GM12892 (cell line): ENCODE results near the gene BTRC.
"Not testable (repeated sequence)": the region's sequence is repeated elsewhere in the genome, so short reads cannot be mapped to it uniquely, and the experiment has no call there.

Experiments
- DNase-seq: peaks from one replicate; pipeline ENCODE4 v3.0.0; 2011; ENCODE audit not compliant: insufficient read length
- FAIRE-seq: peaks from 2 replicates; lab custom pipeline; 2011; peaks lifted over from hg19 to GRCh38; lab: Jason Lieb, UNC
- POLR2A ChIP-seq: IDR thresholded peaks from 2 replicates; pipeline ENCODE4 v1.6.1; 2011; ENCODE audit warnings: low read depth, low read length, control low read depth
- POLR2AphosphoS5 ChIP-seq: IDR thresholded peaks from 2 replicates; pipeline ENCODE4 v1.6.1; 2011; ENCODE audit warnings: low read depth, low read length, control low read depth
- TAF1 ChIP-seq: IDR thresholded peaks from 2 replicates; pipeline ENCODE4 v1.6.1; 2011; ENCODE audit warnings: low read depth, mild to moderate bottlenecking, control low read depth, low read length, borderline replicate concordance

The BTRC gene

GRCh38 chr10:101375076-101375475, 21.1 kb downstream of the BTRC start:
- DNase-seq = no peak
- TF ChIP-seq POLR2A (no peak), TAF1 (no peak), POLR2AphosphoS5 (no peak)
- no peak for FAIRE-seq

- FAIRE-seq (no peak), DNase-seq (no peak)
- no peak for TF ChIP-seq POLR2AphosphoS5
Measured at GRCh38 chr10:101379663-101380352, 25.8 kb downstream of the BTRC start.

GRCh38 chr10:101380353-101381017, 26.5 kb downstream of the BTRC start:
- FAIRE-seq = peak; percentile 42
- TF ChIP-seq TAF1 = no peak

GRCh38 chr10:101385866-101386658, 32.1 kb downstream of the BTRC start:
- TF ChIP-seq POLR2AphosphoS5 = no peak
- no peak for TF ChIP-seq POLR2A
- TF ChIP-seq TAF1 = no peak
- DNase-seq = no peak
- no peak for FAIRE-seq

More at GRCh38 chr10:101380353-101381017, 26.5 kb downstream of the BTRC start:
- no peak for DNase-seq

- TF ChIP-seq POLR2AphosphoS5 (no peak), TAF1 (no peak), POLR2A (no peak)
- FAIRE-seq (no peak), DNase-seq (no peak)
Measured at GRCh38 chr10:101386659-101387259, 32.8 kb downstream of the BTRC start.

- TF ChIP-seq TAF1 (no peak), POLR2A (no peak), POLR2AphosphoS5 (no peak)
- no peak for FAIRE-seq
- no peak for DNase-seq
Measured at GRCh38 chr10:101388676-101389276, 34.8 kb downstream of the BTRC start.

- not testable (repeated sequence) for DNase-seq, FAIRE-seq
Measured at GRCh38 chr10:101389532-101389931, 35.6 kb downstream of the BTRC start.

GRCh38 chr10:101389986-101390531, 36.1 kb downstream of the BTRC start:
- FAIRE-seq (no peak), DNase-seq (no peak)

GRCh38 chr10:101393378-101393777, 39.4 kb downstream of the BTRC start:
- TF ChIP-seq POLR2A (no peak), POLR2AphosphoS5 (no peak), TAF1 (no peak)

More at GRCh38 chr10:101389986-101390531, 36.1 kb downstream of the BTRC start:
- TF ChIP-seq POLR2AphosphoS5 (no peak), POLR2A (no peak), TAF1 (no peak)

GRCh38 chr10:101394524-101395133, 40.7 kb downstream of the BTRC start:
- TF ChIP-seq TAF1 (no peak), POLR2A (no peak), POLR2AphosphoS5 (no peak)
- DNase-seq (no peak), FAIRE-seq (peak; percentile 71)

More at GRCh38 chr10:101393378-101393777, 39.4 kb downstream of the BTRC start:
- DNase-seq (no peak), FAIRE-seq (no peak)

- DNase-seq (no peak), FAIRE-seq (peak; percentile 50)
- TF ChIP-seq POLR2A = no peak
- TF ChIP-seq POLR2AphosphoS5 = no peak
- TF ChIP-seq TAF1 = no peak
Measured at GRCh38 chr10:101397140-101397539, 43.2 kb downstream of the BTRC start.
